ENCODE measurements around the gene PMEL.
"Not testable (repeated sequence)": the region's sequence is repeated elsewhere in the genome, so short reads cannot be mapped to it uniquely, and the experiment has no call there.

DNA sequence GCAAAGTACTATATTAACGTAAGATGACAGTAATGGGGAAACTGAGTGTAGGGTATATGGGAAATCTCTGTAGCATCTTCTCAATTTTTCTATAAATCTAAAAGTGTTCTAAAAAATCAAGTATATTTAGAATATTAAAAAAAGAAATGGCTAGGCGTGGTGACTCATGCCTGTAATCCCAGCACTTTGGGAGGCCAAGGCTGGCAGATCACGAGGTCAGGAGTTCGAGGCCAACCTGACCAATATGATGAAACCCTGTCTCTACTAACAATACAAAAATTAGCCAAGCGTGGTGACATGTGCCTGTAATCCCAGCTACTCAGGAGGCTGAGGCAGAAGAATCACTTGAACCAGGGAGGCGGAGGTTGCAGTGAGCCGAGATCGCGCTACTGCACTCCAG is 42.2 kb downstream of the PMEL start:
- TF ChIP-seq CTCF (IDR thresholded peaks at IDR 0.05); EZH2 (IDR thresholded peaks at IDR 0.05; ENCODE audit: borderline replicate concordance, insufficient read depth, low read depth, low read length, poor library complexity, severe bottlenecking): not testable (repeated sequence)
